ENCODE data around the gene PALM. TPM values are rescaled to one million over a fixed set of nuclear protein-coding genes. Genes with fewer than 3 reads are reported as not detected.
"Not testable (repeated sequence)": the region's sequence is repeated elsewhere in the genome, so short reads cannot be mapped to it uniquely, and the experiment has no call there.

The PALM gene
- total RNA-seq, 4 donors from 2014 or later, result 4.4 to 10.2 (median 7.2) TPM

GRCh38 chr19:662207-662961, 46.4 kb upstream of the PALM start:
- no peaks in the 10 kb centered on the region for H3K27me3 ChIP-seq
- no peaks in the 10 kb centered on the region for H3K9me3 ChIP-seq
- ATAC-seq (peak in 1 of 2 donors; percentile 8), DNase-seq (no peak)
- in situ Hi-C loops (cut with MboI; ENCODE audit: low sequenced_read_pairs in 4 of 4) (loop anchor here in 1 of 4 donors (10.0 kb wide), 1 partner anchor 72 kb away; no protein-coding TSS in a partner anchor), intact Hi-C loops (cut with DNase I; ENCODE audit: low total_unique reads) (loop anchor here (2.0 to 10.0 kb wide), 3 partner anchors 90 to 262 kb away; partner anchors contain the start of genes ARID3A, BSG and PTBP1)
- no peaks in the 10 kb centered on the region for H3K36me3 ChIP-seq
- peaks cover 28 to 65% of the 10 kb centered on the region in 2 donors for H3K4me1 ChIP-seq
- H3K27ac ChIP-seq, result peak overlapping the region; percentile 78 to 93 (median 90)
- H3K4me3 ChIP-seq, result peak overlapping the region; percentile 88 to 97 (median 91)
- TF ChIP-seq POLR2A (IDR thresholded peaks at IDR 0.05), result peak in 1 of 2 donors; percentile 15
- TF ChIP-seq, protein P1, sequence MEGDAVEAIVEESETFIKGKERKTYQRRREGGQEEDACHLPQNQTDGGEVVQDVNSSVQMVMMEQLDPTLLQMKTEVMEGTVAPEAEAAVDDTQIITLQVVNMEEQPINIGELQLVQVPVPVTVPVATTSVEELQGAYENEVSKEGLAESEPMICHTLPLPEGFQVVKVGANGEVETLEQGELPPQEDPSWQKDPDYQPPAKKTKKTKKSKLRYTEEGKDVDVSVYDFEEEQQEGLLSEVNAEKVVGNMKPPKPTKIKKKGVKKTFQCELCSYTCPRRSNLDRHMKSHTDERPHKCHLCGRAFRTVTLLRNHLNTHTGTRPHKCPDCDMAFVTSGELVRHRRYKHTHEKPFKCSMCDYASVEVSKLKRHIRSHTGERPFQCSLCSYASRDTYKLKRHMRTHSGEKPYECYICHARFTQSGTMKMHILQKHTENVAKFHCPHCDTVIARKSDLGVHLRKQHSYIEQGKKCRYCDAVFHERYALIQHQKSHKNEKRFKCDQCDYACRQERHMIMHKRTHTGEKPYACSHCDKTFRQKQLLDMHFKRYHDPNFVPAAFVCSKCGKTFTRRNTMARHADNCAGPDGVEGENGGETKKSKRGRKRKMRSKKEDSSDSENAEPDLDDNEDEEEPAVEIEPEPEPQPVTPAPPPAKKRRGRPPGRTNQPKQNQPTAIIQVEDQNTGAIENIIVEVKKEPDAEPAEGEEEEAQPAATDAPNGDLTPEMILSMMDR (IDR thresholded peaks at IDR 0.05 in 4 of 5, conservative IDR thresholded peaks at IDR 0.05 in 1 of 5), result no peak

GRCh38 chr19:662962-663681, 45.6 kb upstream of the PALM start, which contains the start of gene RNF126:
Gene RNF126 (minus strand): TSS chr19:663214. CDS start chr19:663121, 93 bp downstream.
- Histone ChIP-seq H3K27me3 (no peaks in the 10 kb centered on the region), H3K27ac (peak within 1 kb of the TSS; percentile 93 to 100 (median 96)), H3K4me1 (peaks cover 28 to 59% of the 10 kb centered on the region in 2 donors), H3K9me3 (no peaks in the 10 kb centered on the region), H3K4me3 (peak within 1 kb of the TSS; percentile 88 to 97 (median 91)), H3K36me3 (no peaks in the 10 kb centered on the region)
- DNase-seq (peak; percentile 83 to 92), ATAC-seq (peak; percentile 83 to 89)
- intact Hi-C loops (cut with DNase I; ENCODE audit: low total_unique reads), result loop anchor here (1.0 to 10.0 kb wide), 5 partner anchors 17 to 262 kb away; partner anchors contain the start of genes ARID3A, BSG, POLRMT and PTBP1
- TF ChIP-seq, protein P1 (IDR thresholded peaks at IDR 0.05 in 4 of 5, conservative IDR thresholded peaks at IDR 0.05 in 1 of 5), result peak in 1 of 5 experiments; percentile 14
- TF ChIP-seq POLR2A (IDR thresholded peaks at IDR 0.05), result peak; percentile 83 to 90
- in situ Hi-C loops (cut with MboI; ENCODE audit: low sequenced_read_pairs in 4 of 4), result loop anchor here in 1 of 4 donors (10.0 kb wide), 1 partner anchor 72 kb away; no protein-coding TSS in a partner anchor

GRCh38 chr19:663682-664117, 45.0 kb upstream of the PALM start:
- intact Hi-C loops (cut with DNase I; ENCODE audit: low total_unique reads), result loop anchor here (1.0 to 10.0 kb wide), 5 partner anchors 17 to 261 kb away; partner anchors contain the start of genes ARID3A, BSG, POLRMT and PTBP1
- H3K4me3 ChIP-seq, result peak overlapping the region; percentile 63 to 93 (median 84)
- peak overlapping the region; percentile 93 to 100 (median 96) for H3K27ac ChIP-seq
- no peaks in the 10 kb centered on the region for H3K27me3 ChIP-seq
- ATAC-seq (peak; percentile 6 to 32), DNase-seq (no peak)
- no peaks in the 10 kb centered on the region for H3K9me3 ChIP-seq
- no peaks in the 10 kb centered on the region for H3K36me3 ChIP-seq
- in situ Hi-C loops (cut with MboI; ENCODE audit: low sequenced_read_pairs in 4 of 4), result loop anchor here in 1 of 4 donors (10.0 kb wide), 1 partner anchor 71 kb away; no protein-coding TSS in a partner anchor
- TF ChIP-seq, protein P1 (IDR thresholded peaks at IDR 0.05 in 4 of 5, conservative IDR thresholded peaks at IDR 0.05 in 1 of 5), result no peak
- no peak for TF ChIP-seq POLR2A (IDR thresholded peaks at IDR 0.05)
- peaks cover 28 to 53% of the 10 kb centered on the region in 2 donors for H3K4me1 ChIP-seq

DNA sequence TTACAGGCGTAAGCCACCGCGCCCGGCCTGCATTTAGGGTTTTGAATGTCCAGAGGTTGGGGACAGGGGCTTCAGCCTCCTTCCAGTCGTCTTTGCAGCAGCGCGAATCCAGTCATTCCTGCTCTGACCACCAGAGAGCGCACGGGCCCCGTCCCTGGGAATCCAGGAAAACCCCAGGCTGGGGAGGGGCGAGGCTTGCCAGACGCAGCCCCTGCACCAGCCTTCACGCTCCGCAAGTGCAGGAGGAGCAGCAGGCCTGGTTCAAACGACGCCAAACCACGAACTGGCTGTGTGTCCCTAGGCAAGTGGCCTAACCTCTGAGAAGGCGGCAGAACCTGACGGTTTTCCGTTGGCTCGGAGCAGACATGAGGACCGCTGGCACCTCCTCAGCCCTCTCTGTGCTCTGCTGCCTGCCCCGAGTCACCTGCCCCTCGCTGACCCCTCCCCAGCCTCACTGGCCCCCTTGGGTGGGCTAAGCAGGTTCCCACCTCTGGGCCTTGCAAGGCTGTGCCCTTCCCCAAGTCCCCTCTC, 43.8 kb upstream of the PALM start:
- H3K4me1 ChIP-seq, result peaks cover 28 to 40% of the 10 kb centered on the region in 2 donors
- intact Hi-C loops (cut with DNase I; ENCODE audit: low total_unique reads), result loop anchor here (1.0 to 10.0 kb wide), 3 partner anchors 69 to 260 kb away; partner anchors contain the start of genes ARID3A and PTBP1
- ATAC-seq (peak in 1 of 2 donors; percentile 26), DNase-seq (peak; percentile 40 to 60)
- H3K27ac ChIP-seq, result peak overlapping the region in 1 of 4 donors; percentile 21
- in situ Hi-C loops (cut with MboI; ENCODE audit: low sequenced_read_pairs in 4 of 4), result loop anchor here in 3 of 4 donors (5.0 to 10.0 kb wide), 2 partner anchors 67 to 70 kb away; no protein-coding TSS in a partner anchor
- no peaks in the 10 kb centered on the region for H3K36me3 ChIP-seq
- TF ChIP-seq, protein P1 (IDR thresholded peaks at IDR 0.05 in 4 of 5, conservative IDR thresholded peaks at IDR 0.05 in 1 of 5), result peak; percentile 84 to 97 (median 91)
- TF ChIP-seq POLR2A (IDR thresholded peaks at IDR 0.05), result no peak
- no peaks in the 10 kb centered on the region for H3K9me3 ChIP-seq
- peak overlapping the region; percentile 12 to 43 (median 37) for H3K4me3 ChIP-seq
- no peaks in the 10 kb centered on the region for H3K27me3 ChIP-seq

- H3K36me3 ChIP-seq, H3K4me3 ChIP-seq, H3K27me3 ChIP-seq, ATAC-seq, H3K9me3 ChIP-seq, DNase-seq, H3K27ac ChIP-seq: not testable (repeated sequence)
- H3K4me1 ChIP-seq, result peaks cover 8 to 19% of the 10 kb centered on the region in 2 donors
- intact Hi-C loops (cut with DNase I; ENCODE audit: low total_unique reads), result loop anchor here (10.0 kb wide), 1 partner anchor 258 kb away; the partner anchor contains the start of gene ARID3A
- in situ Hi-C loops (cut with MboI; ENCODE audit: low sequenced_read_pairs in 4 of 4), result loop anchor here in 3 of 4 donors (5.0 to 10.0 kb wide), 2 partner anchors 65 to 68 kb away; no protein-coding TSS in a partner anchor
Measured at GRCh38 chr19:666985-667573, 41.7 kb upstream of the PALM start.

Measured in gastrocnemius medialis (tissue), 4 donors.